HepG2 (cell line): ENCODE results near the gene CCND1. TPM values are rescaled to one million over a fixed set of nuclear protein-coding genes. Genes with fewer than 3 reads are reported as not detected.

Source experiments
- GZF1 ChIP-seq: sonication (generic); formaldehyde crosslinking; IDR thresholded peaks from 2 replicates; pipeline ENCODE4 v1.5.1; 2020; ENCODE audit warnings: mild to moderate bottlenecking, missing genetic modification reagents
- HIVEP1 ChIP-seq: sonication (generic); formaldehyde crosslinking; IDR thresholded peaks from 2 replicates; pipeline ENCODE4 v1.4.0; 2020; ENCODE audit warnings: mild to moderate bottlenecking, missing genetic modification reagents
- HNRNPL ChIP-seq: fragments of 200-400 bp; formaldehyde crosslinking; IDR thresholded peaks from 2 replicates; pipeline ENCODE4 v1.6.1; 2017; ENCODE audit warnings: mild to moderate bottlenecking, low read depth, low read length
- HOXA7 ChIP-seq: sonication (generic); formaldehyde crosslinking; IDR thresholded peaks from 2 replicates; pipeline ENCODE4 v1.8.1; 2022; ENCODE audit warnings: mild to moderate bottlenecking, missing genetic modification reagents, moderate library complexity
- MED1 ChIP-seq: sonication (generic); formaldehyde crosslinking; IDR thresholded peaks from 2 replicates; pipeline ENCODE4 v1.4.0; 2020; ENCODE audit warnings: missing genetic modification reagents
- RBFOX2 ChIP-seq: fragments of 200-400 bp; formaldehyde crosslinking; IDR thresholded peaks from 2 replicates; pipeline ENCODE4 v1.6.1; 2017; ENCODE audit warnings: low read depth, mild to moderate bottlenecking, low read length
- RERE ChIP-seq: IDR thresholded peaks from 2 replicates; pipeline ENCODE4 v1.6.1; 2016; ENCODE audit warnings: low read depth, missing genetic modification reagents, missing compliant biosample characterization
- ZFX ChIP-seq: sonication (generic); formaldehyde crosslinking; IDR thresholded peaks from 2 replicates; pipeline ENCODE4 v1.4.0; 2020; ENCODE audit warnings: mild to moderate bottlenecking, low read depth, missing genetic modification reagents, moderate library complexity
- ZNF407 ChIP-seq: sonication (generic); formaldehyde crosslinking; IDR thresholded peaks from one replicate; pipeline ENCODE4 v1.5.1; 2020; ENCODE audit warnings: mild to moderate bottlenecking, missing genetic modification reagents; ENCODE audit errors: not compliant biosample characterization
- ZNF672 ChIP-seq: sonication (generic); formaldehyde crosslinking; IDR thresholded peaks from 2 replicates; pipeline ENCODE4 v1.8.1; 2022; ENCODE audit warnings: missing genetic modification reagents
- ZNF839 ChIP-seq: sonication (generic); formaldehyde crosslinking; IDR thresholded peaks from 2 replicates; pipeline ENCODE4 v1.4.0; 2020; ENCODE audit warnings: missing genetic modification reagents, mild to moderate bottlenecking, borderline replicate concordance
- ZNF883 ChIP-seq: sonication (generic); formaldehyde crosslinking; IDR thresholded peaks from 2 replicates; pipeline ENCODE4 v1.5.1; 2020; ENCODE audit warnings: mild to moderate bottlenecking, missing genetic modification reagents; ENCODE audit errors: not compliant biosample characterization
- ZNF891 ChIP-seq: sonication (generic); formaldehyde crosslinking; IDR thresholded peaks from 2 replicates; pipeline ENCODE4 v1.5.0; 2020; ENCODE audit warnings: mild to moderate bottlenecking, missing genetic modification reagents
- polyA plus RNA-seq, 8 experiments: library from polyadenylated mRNA; depleted of rRNA in 3 of 8; stranded (reverse) in 7 of 8; unstranded in 1 of 8; fragments of >200 nt; fragmentation: Illumina TruSeq in 4 of 8; extraction: Trizol in 4 of 8; gene quantifications; 2 replicates each; pipeline versions ENCODE4 v1.2.1 to v1.2.3, GENCODE V29; 2011 to 2016; ENCODE audit warnings: low read depth in 4 of 8, missing spikeins in 1 of 8, mixed read lengths in 1 of 8; ENCODE audit not compliant: insufficient read depth in 1 of 8
- total RNA-seq, 5 experiments: library from RNA; depleted of rRNA; stranded (reverse); fragments of >200 nt; fragmentation: Illumina TruSeq; extraction: Trizol; gene quantifications; 2 replicates each; pipeline ENCODE4 v1.2.3, GENCODE V29; 2016; ENCODE audit warnings: low read depth in 1 of 5
- TF ChIP-seq, protein P1 (sequence below): sonication (generic); formaldehyde crosslinking; IDR thresholded peaks from 2 replicates; pipeline ENCODE4 v1.4.0; 2020; ENCODE audit warnings: mild to moderate bottlenecking, missing genetic modification reagents

The CCND1 gene
- total and polyA plus RNA-seq, 2 of the 13 experiments (the other 11 are each of a cell fraction or from before 2014, with no cell fraction given) = 107 to 136 TPM

DNA sequence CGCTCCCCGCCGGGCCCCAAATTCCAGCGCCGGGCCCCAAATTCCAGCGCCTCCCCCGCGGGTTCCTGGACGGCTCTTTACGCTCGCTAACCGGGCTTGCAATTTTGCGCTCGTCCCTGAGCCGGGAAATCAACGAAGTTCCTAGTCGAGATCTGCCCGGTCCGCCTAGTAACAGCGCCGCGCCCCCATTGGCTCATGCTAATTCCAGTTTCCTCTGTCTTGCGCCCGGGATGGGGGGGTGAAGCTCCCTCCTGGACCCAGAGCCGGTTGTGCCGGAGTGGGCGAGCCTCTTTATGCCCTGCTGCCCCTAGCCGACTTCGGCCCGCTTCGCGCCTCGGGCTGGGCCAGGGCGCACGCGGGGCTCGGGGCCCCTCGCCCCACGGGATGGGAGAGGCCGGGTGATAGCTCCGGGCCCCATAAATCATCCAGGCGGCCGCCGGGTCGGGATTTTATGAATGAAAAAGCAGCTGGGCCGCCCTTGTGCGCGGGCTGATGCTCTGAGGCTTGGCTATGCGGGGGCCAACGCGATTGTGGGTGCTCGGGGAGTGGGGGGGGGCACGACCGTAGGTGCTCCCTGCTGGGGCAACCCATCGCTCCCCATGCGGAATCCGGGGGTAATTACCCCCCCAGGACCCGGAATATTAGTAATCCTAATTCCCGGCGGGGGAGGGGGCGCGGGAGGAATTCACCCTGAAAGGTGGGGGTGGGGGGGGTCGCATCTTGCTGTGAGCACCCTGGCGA, 1.8 kb upstream of the CCND1 start (continued):
- TF ChIP-seq RERE (CRISPR knock-in tag) (no peak), ZNF883 (CRISPR knock-in tag) (no peak), HNRNPL (peak; percentile 92), RBFOX2 (peak; percentile 94), ZFX (CRISPR knock-in tag) (peak; percentile 57), HIVEP1 (CRISPR knock-in tag) (peak; percentile 53; the same call in 1 of the 2 replicates), ZNF891 (CRISPR knock-in tag) (no peak), ZNF407 (CRISPR knock-in tag) (no peak), ZNF672 (CRISPR knock-in tag) (no peak), HOXA7 (CRISPR knock-in tag) (no peak), ZNF839 (no peak), GZF1 (CRISPR knock-in tag) (no peak), MED1 (CRISPR knock-in tag) (peak; percentile 53; the same call in 1 of the 2 replicates)
- TF ChIP-seq, protein P1, sequence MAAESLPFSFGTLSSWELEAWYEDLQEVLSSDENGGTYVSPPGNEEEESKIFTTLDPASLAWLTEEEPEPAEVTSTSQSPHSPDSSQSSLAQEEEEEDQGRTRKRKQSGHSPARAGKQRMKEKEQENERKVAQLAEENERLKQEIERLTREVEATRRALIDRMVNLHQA (CRISPR knock-in tag) = no peak
